K562 (cell line): ENCODE results near the gene CHORDC1. TPM values are rescaled to one million over a fixed set of nuclear protein-coding genes. Genes with fewer than 3 reads are reported as not detected.

ENCODE experiments used
- ATF1 ChIP-seq, 2 experiments: fragments of 450-650 bp in 1 of 2; IDR thresholded peaks; 2 replicates each; pipeline ENCODE4 v1.6.1; 2016; ENCODE audit warnings: missing compliant biosample characterization in 1 of 2, missing genetic modification characterization in 1 of 2
- CXXC5 ChIP-seq: fragments of 250-450 bp; sonication (Bioruptor Pico); IDR thresholded peaks from 2 replicates; pipeline ENCODE4 v1.8.0; 2022; ENCODE audit warnings: inconsistent platforms, mild to moderate bottlenecking, moderate library complexity
- FOXP1 ChIP-seq: sonication (generic); formaldehyde crosslinking; IDR thresholded peaks from 2 replicates; pipeline ENCODE4 v1.8.0; 2022; ENCODE audit warnings: mild to moderate bottlenecking, missing genetic modification reagents
- HCFC1 ChIP-seq: IDR thresholded peaks from 2 replicates; pipeline ENCODE4 v1.6.1; 2012; ENCODE audit warnings: low read depth, low read length, improper control_type of control experiment
- MAFK ChIP-seq: IDR thresholded peaks from 2 replicates; pipeline ENCODE4 v1.6.1; 2011; ENCODE audit warnings: low read length, improper control_type of control experiment
- RBM34 ChIP-seq: fragments of 200-400 bp; formaldehyde crosslinking; IDR thresholded peaks from 2 replicates; pipeline ENCODE4 v1.6.1; 2018; ENCODE audit warnings: low read length, borderline replicate concordance; ENCODE audit not compliant: insufficient read depth
- RCOR1 ChIP-seq, 2 experiments: IDR thresholded peaks; 2 replicates each; pipeline ENCODE4 v1.6.1; 2012; ENCODE audit warnings: low read depth in 2 of 2, low read length in 2 of 2, borderline replicate concordance in 1 of 2, improper control_type of control experiment in 1 of 2
- SP1 ChIP-seq: sonication (generic); formaldehyde crosslinking; IDR thresholded peaks from 2 replicates; pipeline ENCODE4 v1.8.1; 2022; ENCODE audit warnings: mild to moderate bottlenecking, missing genetic modification reagents
- TOE1 ChIP-seq, 2 experiments: fragments of 450-650 bp in 1 of 2; sonication (generic) in 1 of 2; formaldehyde crosslinking in 1 of 2; IDR thresholded peaks; 2 replicates each; pipeline versions ENCODE4 v1.7.1 to v1.8.0; 2016 to 2022; ENCODE audit warnings: borderline replicate concordance in 2 of 2, mild to moderate bottlenecking in 2 of 2, antibody characterized with exemption in 1 of 2, inconsistent platforms in 1 of 2, low read depth in 1 of 2, missing genetic modification reagents in 1 of 2, moderate library complexity in 1 of 2
- ZFP36 ChIP-seq: fragments of 150-350 bp; IDR thresholded peaks from 2 replicates; pipeline ENCODE4 v1.6.1; 2018; ENCODE audit warnings: low read length, low read depth; ENCODE audit not compliant: partially characterized antibody
- ZNF253 ChIP-seq: fragments of 250-450 bp; sonication (Bioruptor Pico); conservative IDR thresholded peaks from 2 replicates; pipeline ENCODE4 v1.6.1; 2021; ENCODE audit warnings: mild to moderate bottlenecking
- ZNF274 ChIP-seq: IDR thresholded peaks from 2 replicates; pipeline ENCODE4 v1.6.1; 2011; ENCODE audit warnings: low read depth, mild to moderate bottlenecking, low read length, moderate library complexity, borderline replicate concordance
- polyA plus RNA-seq, 8 experiments: library from polyadenylated mRNA; depleted of rRNA in 4 of 8; stranded (reverse) in 5 of 8; unstranded in 3 of 8; fragments of >200 nt; fragmentation: Nextera tagmentation in 2 of 8; fragmentation: Illumina TruSeq in 1 of 8; extraction: Ambion mirVana in 2 of 8; extraction: Trizol in 1 of 8; gene quantifications; 2 replicates each; pipeline versions ENCODE4 v1.2.1 to v1.2.3, GENCODE V29; 2011 to 2014; ENCODE audit warnings: inconsistent platforms in 1 of 8, missing spikeins in 1 of 8
- total RNA-seq, 7 experiments: library from RNA; depleted of rRNA in 6 of 7; stranded (reverse); fragments of >200 nt in 6 of 7; fragmentation: Illumina TruSeq in 2 of 7; extraction: Trizol in 2 of 7; gene quantifications; 2 replicates each; pipeline versions ENCODE4 v1.2.1 to v1.2.3, GENCODE V29; 2011 to 2021; ENCODE audit warnings: low replicate concordance in 1 of 7
- TF ChIP-seq, protein P1 (sequence below): fragments of 250-450 bp; sonication (Bioruptor Pico); IDR thresholded peaks from 2 replicates; pipeline ENCODE4 v1.8.0; 2022; ENCODE audit warnings: moderate library complexity, mild to moderate bottlenecking, inconsistent platforms
- TF ChIP-seq, protein P2 (sequence below): IDR thresholded peaks from 2 replicates; pipeline ENCODE4 v1.6.1; 2012; ENCODE audit warnings: low read depth, low read length, improper control_type of control experiment, borderline replicate concordance
- TF ChIP-seq, protein P3 (sequence below): sonication (generic); formaldehyde crosslinking; IDR thresholded peaks from 2 replicates; pipeline ENCODE4 v1.8.0; 2022; ENCODE audit warnings: mild to moderate bottlenecking, missing genetic modification reagents
- TF ChIP-seq, protein P4 (sequence below): IDR thresholded peaks from 2 replicates; pipeline ENCODE4 v1.6.1; 2014; ENCODE audit warnings: antibody characterized with exemption

CHORDC1 gene
- total and polyA plus RNA-seq, 9 of the 15 experiments (the other 6 are each of a cell fraction or from before 2014, with no cell fraction given): 68.7 to 148 (median 112) TPM

DNA sequence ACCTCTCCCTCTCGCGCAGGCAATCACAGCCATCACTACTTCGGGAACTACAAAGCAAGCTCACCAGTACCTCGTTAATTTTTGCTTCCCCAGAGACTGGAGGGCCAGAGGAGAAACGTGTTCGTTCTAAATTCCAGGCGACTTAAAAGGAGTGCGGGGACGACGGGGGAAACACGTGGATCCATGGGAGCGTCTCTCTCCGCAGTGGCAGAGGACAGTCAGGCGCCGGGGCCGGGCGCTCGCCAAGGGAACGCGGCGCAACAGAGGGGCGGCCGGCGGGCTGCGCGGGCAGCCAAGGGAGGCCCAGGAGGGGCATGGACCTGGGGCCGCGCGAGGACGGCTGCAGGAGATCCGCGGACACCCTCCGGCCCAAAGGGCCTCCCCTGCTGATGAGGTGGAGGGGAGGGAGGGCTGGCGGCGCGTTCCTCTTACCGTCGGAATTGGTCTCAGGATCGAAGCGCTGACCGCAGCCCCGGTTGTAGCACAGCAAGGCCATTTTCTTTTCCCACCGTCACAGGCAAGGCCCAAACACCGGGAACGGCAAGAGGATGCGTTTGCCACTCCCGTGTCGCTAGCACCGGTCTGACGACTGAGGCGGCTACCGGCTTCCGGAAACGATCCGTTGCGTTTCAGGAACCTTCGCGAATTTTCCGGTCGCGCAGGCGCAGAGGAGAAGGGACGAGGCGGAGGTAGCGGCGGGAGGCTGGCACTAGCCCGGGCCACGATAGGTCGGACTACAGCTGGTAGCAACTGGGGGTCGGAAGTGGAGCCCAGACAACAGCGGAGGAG, at the start of gene CHORDC1 (continued):
- TF ChIP-seq, protein P1, sequence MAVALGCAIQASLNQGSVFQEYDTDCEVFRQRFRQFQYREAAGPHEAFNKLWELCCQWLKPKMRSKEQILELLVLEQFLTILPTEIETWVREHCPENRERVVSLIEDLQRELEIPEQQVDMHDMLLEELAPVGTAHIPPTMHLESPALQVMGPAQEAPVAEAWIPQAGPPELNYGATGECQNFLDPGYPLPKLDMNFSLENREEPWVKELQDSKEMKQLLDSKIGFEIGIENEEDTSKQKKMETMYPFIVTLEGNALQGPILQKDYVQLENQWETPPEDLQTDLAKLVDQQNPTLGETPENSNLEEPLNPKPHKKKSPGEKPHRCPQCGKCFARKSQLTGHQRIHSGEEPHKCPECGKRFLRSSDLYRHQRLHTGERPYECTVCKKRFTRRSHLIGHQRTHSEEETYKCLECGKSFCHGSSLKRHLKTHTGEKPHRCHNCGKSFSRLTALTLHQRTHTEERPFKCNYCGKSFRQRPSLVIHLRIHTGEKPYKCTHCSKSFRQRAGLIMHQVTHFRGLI: no peak
- TF ChIP-seq HCFC1: 0 out of 2 replicates have a peak, but pooled peaks have one; percentile 8
- no peak for TF ChIP-seq RBM34
- TF ChIP-seq SP1: 0 out of 2 replicates have a peak, but pooled peaks have one; percentile 26
- TF ChIP-seq, protein P2, sequence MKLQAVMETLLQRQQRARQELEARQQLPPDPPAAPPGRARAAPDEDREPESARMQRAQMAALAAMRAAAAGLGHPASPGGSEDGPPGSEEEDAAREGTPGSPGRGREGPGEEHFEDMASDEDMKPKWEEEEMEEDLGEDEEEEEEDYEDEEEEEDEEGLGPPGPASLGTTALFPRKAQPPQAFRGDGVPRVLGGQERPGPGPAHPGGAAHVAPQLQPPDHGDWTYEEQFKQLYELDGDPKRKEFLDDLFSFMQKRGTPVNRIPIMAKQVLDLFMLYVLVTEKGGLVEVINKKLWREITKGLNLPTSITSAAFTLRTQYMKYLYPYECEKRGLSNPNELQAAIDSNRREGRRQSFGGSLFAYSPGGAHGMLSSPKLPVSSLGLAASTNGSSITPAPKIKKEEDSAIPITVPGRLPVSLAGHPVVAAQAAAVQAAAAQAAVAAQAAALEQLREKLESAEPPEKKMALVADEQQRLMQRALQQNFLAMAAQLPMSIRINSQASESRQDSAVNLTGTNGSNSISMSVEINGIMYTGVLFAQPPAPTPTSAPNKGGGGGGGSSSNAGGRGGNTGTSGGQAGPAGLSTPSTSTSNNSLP: no peak
- 0 out of 2 replicates have a peak, but pooled peaks have one; percentile 17 for TF ChIP-seq TOE1 (IDR thresholded peaks at IDR 0.05; ENCODE audit: borderline replicate concordance)
- no peak for TF ChIP-seq TOE1 (CRISPR knock-in tag; IDR thresholded peaks at IDR 0.05; ENCODE audit: borderline replicate concordance, low read depth)
- TF ChIP-seq, protein P3, sequence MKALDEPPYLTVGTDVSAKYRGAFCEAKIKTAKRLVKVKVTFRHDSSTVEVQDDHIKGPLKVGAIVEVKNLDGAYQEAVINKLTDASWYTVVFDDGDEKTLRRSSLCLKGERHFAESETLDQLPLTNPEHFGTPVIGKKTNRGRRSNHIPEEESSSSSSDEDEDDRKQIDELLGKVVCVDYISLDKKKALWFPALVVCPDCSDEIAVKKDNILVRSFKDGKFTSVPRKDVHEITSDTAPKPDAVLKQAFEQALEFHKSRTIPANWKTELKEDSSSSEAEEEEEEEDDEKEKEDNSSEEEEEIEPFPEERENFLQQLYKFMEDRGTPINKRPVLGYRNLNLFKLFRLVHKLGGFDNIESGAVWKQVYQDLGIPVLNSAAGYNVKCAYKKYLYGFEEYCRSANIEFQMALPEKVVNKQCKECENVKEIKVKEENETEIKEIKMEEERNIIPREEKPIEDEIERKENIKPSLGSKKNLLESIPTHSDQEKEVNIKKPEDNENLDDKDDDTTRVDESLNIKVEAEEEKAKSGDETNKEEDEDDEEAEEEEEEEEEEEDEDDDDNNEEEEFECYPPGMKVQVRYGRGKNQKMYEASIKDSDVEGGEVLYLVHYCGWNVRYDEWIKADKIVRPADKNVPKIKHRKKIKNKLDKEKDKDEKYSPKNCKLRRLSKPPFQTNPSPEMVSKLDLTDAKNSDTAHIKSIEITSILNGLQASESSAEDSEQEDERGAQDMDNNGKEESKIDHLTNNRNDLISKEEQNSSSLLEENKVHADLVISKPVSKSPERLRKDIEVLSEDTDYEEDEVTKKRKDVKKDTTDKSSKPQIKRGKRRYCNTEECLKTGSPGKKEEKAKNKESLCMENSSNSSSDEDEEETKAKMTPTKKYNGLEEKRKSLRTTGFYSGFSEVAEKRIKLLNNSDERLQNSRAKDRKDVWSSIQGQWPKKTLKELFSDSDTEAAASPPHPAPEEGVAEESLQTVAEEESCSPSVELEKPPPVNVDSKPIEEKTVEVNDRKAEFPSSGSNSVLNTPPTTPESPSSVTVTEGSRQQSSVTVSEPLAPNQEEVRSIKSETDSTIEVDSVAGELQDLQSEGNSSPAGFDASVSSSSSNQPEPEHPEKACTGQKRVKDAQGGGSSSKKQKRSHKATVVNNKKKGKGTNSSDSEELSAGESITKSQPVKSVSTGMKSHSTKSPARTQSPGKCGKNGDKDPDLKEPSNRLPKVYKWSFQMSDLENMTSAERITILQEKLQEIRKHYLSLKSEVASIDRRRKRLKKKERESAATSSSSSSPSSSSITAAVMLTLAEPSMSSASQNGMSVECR (CRISPR knock-in tag): peak; percentile 53; the same call in 1 of the 2 replicates
- TF ChIP-seq ZFP36: no peak
- TF ChIP-seq, protein P4, sequence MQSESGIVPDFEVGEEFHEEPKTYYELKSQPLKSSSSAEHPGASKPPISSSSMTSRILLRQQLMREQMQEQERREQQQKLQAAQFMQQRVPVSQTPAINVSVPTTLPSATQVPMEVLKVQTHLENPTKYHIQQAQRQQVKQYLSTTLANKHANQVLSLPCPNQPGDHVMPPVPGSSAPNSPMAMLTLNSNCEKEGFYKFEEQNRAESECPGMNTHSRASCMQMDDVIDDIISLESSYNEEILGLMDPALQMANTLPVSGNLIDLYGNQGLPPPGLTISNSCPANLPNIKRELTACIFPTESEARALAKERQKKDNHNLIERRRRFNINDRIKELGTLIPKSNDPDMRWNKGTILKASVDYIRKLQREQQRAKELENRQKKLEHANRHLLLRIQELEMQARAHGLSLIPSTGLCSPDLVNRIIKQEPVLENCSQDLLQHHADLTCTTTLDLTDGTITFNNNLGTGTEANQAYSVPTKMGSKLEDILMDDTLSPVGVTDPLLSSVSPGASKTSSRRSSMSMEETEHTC: no peak
- peak; percentile 57 for TF ChIP-seq CXXC5
- no peak for TF ChIP-seq ZNF274
- no peak for TF ChIP-seq ZNF253 (CRISPR knock-in tag)
- no peak for TF ChIP-seq FOXP1 (CRISPR knock-in tag)
- peak in 1 of 2 experiments; percentile 33; a peak in 1 of 4 replicates for TF ChIP-seq RCOR1 (IDR thresholded peaks at IDR 0.05; ENCODE audit: borderline replicate concordance in 1 of 2, low read depth in 2 of 2, low read length in 2 of 2)
- no peak for TF ChIP-seq ATF1 (CRISPR knock-in tag; IDR thresholded peaks at IDR 0.05)
- TF ChIP-seq ATF1 (tag; IDR thresholded peaks at IDR 0.05): peak; percentile 82
- TF ChIP-seq MAFK: no peak
